Nephron progenitor cell (in vitro differentiated cells): Measurements from ENCODE around the gene CDK5.

ENCODE experiments used
- DNase-seq: peaks from one replicate; pipeline ENCODE4 v3.0.0; 2021
- H3K27ac Mint-ChIP-seq: 2 replicates; pipeline ENCODE4 v1.8.0; 2021; ENCODE audit warnings: mild to moderate bottlenecking, moderate library complexity, mixed read lengths
- H3K27me3 Mint-ChIP-seq: 2 replicates; pipeline ENCODE4 v1.8.0; 2021; ENCODE audit warnings: mild to moderate bottlenecking, low read depth, mixed read lengths; ENCODE audit not compliant: poor library complexity
- H3K36me3 Mint-ChIP-seq: 2 replicates; pipeline ENCODE4 v1.8.0; 2021; ENCODE audit warnings: low read depth, mixed read lengths
- H3K4me1 Mint-ChIP-seq: 2 replicates; pipeline ENCODE4 v1.8.0; 2021; ENCODE audit warnings: mixed read lengths
- H3K4me3 Mint-ChIP-seq: 2 replicates; pipeline ENCODE4 v1.8.0; 2021; ENCODE audit warnings: mild to moderate bottlenecking, moderate library complexity, mixed read lengths
- H3K9me3 Mint-ChIP-seq: 2 replicates; pipeline ENCODE4 v1.8.0; 2021; ENCODE audit warnings: mild to moderate bottlenecking, moderate library complexity, mixed read lengths
- TF ChIP-seq, protein P1 (sequence below): fragments of 200-600 bp; sonication (generic); IDR thresholded peaks from 2 replicates; pipeline ENCODE4 v1.5.0; 2021; ENCODE audit warnings: antibody characterized with exemption

Gene CDK5

DNA sequence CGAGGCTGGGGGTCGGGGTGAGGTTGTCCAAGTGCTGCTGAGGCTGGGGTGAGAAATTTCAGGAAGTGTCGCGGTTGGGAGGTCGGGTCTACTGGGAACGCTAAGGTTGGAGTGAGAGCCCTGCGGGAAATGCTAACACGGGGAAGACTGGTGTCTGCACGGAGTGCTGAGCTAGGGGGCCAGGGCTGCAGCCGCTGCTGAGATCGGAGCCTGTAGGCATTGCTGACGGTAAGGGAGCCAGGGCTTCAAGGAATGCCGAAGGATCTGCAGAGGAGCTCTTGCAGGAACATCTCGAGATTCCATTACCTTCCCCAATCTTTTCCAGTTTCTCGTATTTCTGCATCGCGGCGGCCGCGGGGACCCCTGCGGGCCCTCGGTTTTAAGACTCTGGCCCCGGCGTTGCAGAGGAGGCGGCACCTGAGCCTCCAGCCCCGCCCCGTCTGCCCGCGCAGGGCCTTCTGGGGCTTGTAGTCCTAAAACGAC, at the start of gene CDK5:
Gene CDK5, minus strand, starts transcription at position 392 of the 483 bp plus-strand sequence. Its CDS starts 49 bp downstream, at position 343.
- no peaks in the 10 kb centered on the region for H3K36me3 Mint-ChIP-seq
- TF ChIP-seq, protein P1, sequence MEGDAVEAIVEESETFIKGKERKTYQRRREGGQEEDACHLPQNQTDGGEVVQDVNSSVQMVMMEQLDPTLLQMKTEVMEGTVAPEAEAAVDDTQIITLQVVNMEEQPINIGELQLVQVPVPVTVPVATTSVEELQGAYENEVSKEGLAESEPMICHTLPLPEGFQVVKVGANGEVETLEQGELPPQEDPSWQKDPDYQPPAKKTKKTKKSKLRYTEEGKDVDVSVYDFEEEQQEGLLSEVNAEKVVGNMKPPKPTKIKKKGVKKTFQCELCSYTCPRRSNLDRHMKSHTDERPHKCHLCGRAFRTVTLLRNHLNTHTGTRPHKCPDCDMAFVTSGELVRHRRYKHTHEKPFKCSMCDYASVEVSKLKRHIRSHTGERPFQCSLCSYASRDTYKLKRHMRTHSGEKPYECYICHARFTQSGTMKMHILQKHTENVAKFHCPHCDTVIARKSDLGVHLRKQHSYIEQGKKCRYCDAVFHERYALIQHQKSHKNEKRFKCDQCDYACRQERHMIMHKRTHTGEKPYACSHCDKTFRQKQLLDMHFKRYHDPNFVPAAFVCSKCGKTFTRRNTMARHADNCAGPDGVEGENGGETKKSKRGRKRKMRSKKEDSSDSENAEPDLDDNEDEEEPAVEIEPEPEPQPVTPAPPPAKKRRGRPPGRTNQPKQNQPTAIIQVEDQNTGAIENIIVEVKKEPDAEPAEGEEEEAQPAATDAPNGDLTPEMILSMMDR = no peak
- peak within 1 kb of the TSS; percentile 77 for H3K27ac Mint-ChIP-seq
- peaks cover 49% of the 10 kb centered on the region for H3K4me1 Mint-ChIP-seq
- DNase-seq = no peak
- no peaks in the 10 kb centered on the region for H3K9me3 Mint-ChIP-seq
- peaks cover 36% of the 10 kb centered on the region for H3K27me3 Mint-ChIP-seq
- H3K4me3 Mint-ChIP-seq = peak within 1 kb of the TSS; percentile 92

DNA sequence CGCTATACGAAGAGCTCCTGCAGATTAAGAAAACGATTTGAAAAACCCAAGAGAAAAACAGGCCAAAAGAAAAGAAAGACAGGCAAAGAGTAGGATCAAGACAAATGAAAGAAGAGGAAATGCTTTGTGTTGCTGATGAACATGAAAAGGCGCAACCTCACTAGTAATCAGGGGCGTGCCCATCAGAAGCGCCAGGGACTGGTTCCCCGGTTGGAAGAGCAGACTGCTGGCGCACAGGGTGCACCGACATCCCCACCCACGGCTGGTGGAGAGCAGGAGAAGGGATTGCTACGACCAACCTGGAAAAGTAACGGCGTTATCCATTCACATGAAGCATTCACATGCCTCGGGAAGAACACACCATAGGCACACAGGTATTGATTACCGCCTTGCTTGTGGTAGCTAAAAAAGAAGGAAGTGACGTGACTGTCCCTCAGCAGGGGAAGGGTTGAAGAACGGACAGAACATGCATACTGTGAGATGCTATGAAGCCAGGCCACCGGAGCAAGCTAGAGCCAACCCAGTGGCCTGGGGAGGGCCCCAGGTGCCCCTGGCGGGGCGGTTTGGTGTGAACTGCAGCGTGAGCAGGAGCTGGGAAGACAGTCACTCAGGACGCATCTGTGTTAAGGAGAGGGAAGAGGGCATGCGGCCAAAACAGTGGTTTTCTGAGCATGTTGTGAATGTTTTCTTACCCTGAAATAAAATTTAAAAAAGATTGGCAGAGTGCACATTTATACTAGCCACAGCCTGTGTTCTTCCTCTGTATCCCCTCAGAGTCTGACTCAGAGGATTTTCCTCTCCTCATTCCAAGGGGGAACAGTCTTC, 46.9 kb upstream of the CDK5 start:
- Mint-ChIP-seq H3K4me3 (no peak overlapping the region), H3K36me3 (peaks cover 16% of the 10 kb centered on the region), H3K4me1 (peaks cover 18% of the 10 kb centered on the region), H3K9me3 (no peaks in the 10 kb centered on the region), H3K27me3 (peaks cover 3% of the 10 kb centered on the region), H3K27ac (no peak overlapping the region)
- TF ChIP-seq, protein P1 = no peak
- DNase-seq = no peak

DNA sequence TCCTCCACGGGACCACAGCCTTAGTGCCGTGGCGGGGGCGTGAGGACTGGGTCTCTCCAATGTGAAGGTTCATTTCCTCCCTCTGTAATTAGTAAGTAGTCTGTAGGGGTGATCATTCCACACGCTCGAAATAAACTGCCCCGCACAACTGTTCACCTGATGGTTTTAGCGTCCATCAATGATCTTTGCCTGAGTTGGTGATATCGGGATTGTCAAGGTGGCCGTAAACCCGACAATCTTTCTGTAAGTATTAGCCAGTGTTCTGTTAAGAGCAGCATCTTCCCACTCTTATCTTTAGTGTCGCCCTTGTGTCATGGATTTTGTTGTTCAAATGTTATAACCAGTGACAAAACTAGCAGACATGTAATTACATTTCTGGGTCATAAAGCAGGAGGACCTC, 46.3 kb upstream of the CDK5 start:
- H3K36me3 Mint-ChIP-seq = peaks cover 16% of the 10 kb centered on the region
- H3K4me3 Mint-ChIP-seq = no peak overlapping the region

DNA sequence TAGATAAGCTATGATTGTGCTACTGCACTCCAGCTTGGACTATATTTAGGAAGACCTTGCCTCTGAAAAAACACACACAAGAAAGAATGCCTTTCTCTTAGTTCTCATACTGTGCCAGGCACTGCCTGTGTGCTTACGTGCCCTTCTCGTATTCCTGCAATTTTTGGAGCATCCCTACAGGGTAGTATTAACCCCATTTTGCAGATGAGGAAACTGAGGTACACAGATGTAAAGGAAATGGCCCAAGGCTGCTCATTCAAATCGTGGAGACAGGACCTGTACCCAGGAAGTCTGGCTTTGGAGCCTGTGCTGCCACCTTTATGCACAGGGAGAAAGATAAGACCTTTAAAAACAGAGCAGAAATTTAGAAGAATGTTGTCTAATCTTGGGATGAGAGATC, 45.3 kb upstream of the CDK5 start:
- DNase-seq = no peak
- Mint-ChIP-seq H3K4me3 (no peak overlapping the region), H3K36me3 (peaks cover 18% of the 10 kb centered on the region), H3K4me1 (peaks cover 9% of the 10 kb centered on the region), H3K9me3 (no peaks in the 10 kb centered on the region), H3K27ac (no peak overlapping the region), H3K27me3 (peaks cover 3% of the 10 kb centered on the region)
- TF ChIP-seq, protein P1 = no peak

More for the DNA sequence above, 46.3 kb upstream of the CDK5 start:
- Mint-ChIP-seq H3K4me1 (peaks cover 13% of the 10 kb centered on the region), H3K9me3 (no peaks in the 10 kb centered on the region), H3K27ac (no peak overlapping the region), H3K27me3 (peaks cover 3% of the 10 kb centered on the region)
- TF ChIP-seq, protein P1 = no peak
- DNase-seq = no peak

DNA sequence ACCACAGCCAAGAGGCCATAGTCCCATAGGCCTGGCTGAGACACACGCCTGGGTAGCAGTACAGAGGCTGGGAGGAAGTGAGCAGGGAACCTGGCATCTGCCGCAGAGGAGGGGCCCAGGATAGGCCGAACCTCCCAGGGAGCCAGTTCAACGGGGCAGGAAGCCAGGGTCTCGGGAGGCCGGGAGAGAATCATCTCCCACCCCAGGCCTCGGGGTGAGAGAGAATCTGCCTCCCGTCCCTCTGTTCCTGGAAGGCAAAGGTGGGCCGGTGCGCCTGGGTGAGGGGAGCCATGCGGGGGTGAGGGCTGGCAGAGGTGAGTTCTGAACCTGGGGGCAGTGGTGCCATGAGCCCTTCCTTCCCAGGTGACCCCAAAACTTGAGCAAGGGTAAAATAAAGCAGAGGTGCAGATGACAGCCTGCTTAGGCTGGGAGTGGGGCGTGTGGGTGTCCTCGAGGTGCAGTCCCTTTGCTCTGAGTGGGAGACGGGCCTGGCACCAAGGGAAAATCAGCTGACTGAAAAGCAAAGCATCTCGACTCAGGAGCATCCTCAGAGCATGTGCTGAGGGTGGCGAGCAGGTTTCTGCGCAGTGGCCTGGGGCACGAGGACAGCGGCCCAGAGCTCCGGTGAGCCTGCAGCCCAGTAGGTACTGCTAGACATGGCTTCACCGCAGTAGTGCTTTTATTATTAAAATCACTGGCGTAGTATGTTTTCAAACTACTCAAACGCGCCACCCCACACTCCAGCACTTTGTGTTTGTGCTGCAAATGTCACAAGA, 44.1 kb upstream of the CDK5 start:
- peaks cover 27% of the 10 kb centered on the region for H3K36me3 Mint-ChIP-seq
- no peak overlapping the region for H3K27ac Mint-ChIP-seq
- no peak for DNase-seq
- peaks cover 3% of the 10 kb centered on the region for H3K27me3 Mint-ChIP-seq
- peaks cover 16% of the 10 kb centered on the region for H3K4me1 Mint-ChIP-seq
- no peak overlapping the region for H3K4me3 Mint-ChIP-seq
- TF ChIP-seq, protein P1 = no peak
- H3K9me3 Mint-ChIP-seq = no peaks in the 10 kb centered on the region
